Activated naive CD8-positive, alpha-beta T cell treated with anti-CD3 and anti-CD28 coated beads, Interleukin-2, amount 10 ng/mL, durations not matched to agents 7 days and 5 days (primary cell): ENCODE measurements around the gene EBP. TPM values are rescaled to one million over a fixed set of nuclear protein-coding genes. Genes with fewer than 3 reads are reported as not detected.
"Not testable (repeated sequence)": the region's sequence is repeated elsewhere in the genome, so short reads cannot be mapped to it uniquely, and the experiment has no call there.

Source experiments
- ATAC-seq: fragments of 150-1000 bp; cut with Tn5 transposase; one replicate; pipeline ENCODE4 v1.10.0; 2021; ENCODE audit warnings: low read depth, moderate library complexity
- POLR2A ChIA-PET: fragments of 350-600 bp; sonication (Branson Sonifier 250); formaldehyde crosslinking; loops from one replicate; lab custom pipeline; 2021; ENCODE audit warnings: antibody characterized with exemption; lab: Charles Lee
- DNase-seq: peaks from one replicate; pipeline ENCODE4 v3.0.0; 2021
- H3K27ac Mint-ChIP-seq: one replicate; pipeline ENCODE4 v1.8.0; 2022; ENCODE audit warnings: mild to moderate bottlenecking, mixed read lengths
- H3K27me3 Mint-ChIP-seq: one replicate; pipeline ENCODE4 v1.8.0; 2022; ENCODE audit warnings: mild to moderate bottlenecking, moderate library complexity, mixed read lengths
- H3K36me3 Mint-ChIP-seq: one replicate; pipeline ENCODE4 v1.8.0; 2021; ENCODE audit warnings: mild to moderate bottlenecking, mixed read lengths
- H3K4me1 Mint-ChIP-seq: one replicate; pipeline ENCODE4 v1.8.0; 2021; ENCODE audit warnings: mixed read lengths
- H3K4me3 Mint-ChIP-seq: one replicate; pipeline ENCODE4 v1.8.0; 2022; ENCODE audit warnings: mild to moderate bottlenecking, moderate library complexity, mixed read lengths
- H3K9me3 Mint-ChIP-seq: one replicate; pipeline ENCODE4 v1.8.0; 2021; ENCODE audit warnings: mixed read lengths
- total RNA-seq, 2 experiments: library from RNA; stranded (reverse); gene quantifications; one replicate each; pipeline ENCODE4 v1.2.3, GENCODE V29; 2021

Gene EBP
- total RNA-seq, 2 experiments from 2014 or later = 200 to 214 TPM

DNA sequence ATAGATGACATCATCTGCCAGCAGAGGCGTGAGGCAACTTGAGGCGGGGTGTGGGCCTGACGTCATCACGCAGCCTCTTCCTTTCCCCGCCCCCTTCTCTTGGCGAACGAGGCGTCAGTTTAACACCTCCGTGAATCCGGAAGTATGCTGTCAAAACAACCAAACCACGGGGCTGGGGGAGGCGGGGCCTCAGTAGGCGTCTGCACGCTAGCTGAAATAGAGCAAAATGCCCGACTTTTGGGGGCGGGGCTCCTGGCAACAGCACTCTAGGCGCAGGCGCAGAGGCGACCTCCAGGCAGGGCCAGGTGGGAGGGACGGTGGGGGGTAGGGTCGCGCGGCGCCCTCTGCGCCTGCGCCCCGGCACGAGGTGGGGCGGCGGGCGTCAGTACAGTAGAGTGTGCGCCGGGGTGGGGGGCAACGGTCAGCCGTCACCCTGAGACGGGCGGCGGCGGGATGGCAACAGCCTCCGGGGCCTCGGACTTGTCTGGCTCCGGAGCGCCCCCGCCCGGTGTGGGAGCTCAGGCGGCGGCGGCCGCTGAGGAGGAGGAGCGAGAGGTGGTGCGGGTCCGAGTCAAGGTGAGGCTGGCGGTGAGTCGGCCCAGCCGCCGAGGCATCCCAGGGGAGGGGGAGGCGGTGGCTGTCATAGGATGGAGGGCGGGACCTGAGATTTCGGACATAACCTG is 17.9 kb downstream of the EBP start, which contains the start of gene TBC1D25:
Gene TBC1D25, plus strand, starts transcription at position 370 of the 683 bp plus-strand sequence. Its CDS starts 84 bp downstream, at position 454.
- H3K4me3 Mint-ChIP-seq = peak within 1 kb of the TSS; percentile 93
- no peaks in the 10 kb centered on the region for H3K27me3 Mint-ChIP-seq
- peaks cover 17% of the 10 kb centered on the region for H3K4me1 Mint-ChIP-seq
- peak within 1 kb of the TSS; percentile 98 for H3K27ac Mint-ChIP-seq
- DNase-seq = peak; percentile 92
- peak; percentile 82 for ATAC-seq
- H3K36me3 Mint-ChIP-seq = peaks cover 4% of the 10 kb centered on the region
- POLR2A ChIA-PET = interaction anchor here (0.9 to 3.8 kb wide), 10 partner anchors 10 to 358 kb away, joined by 3 to 26 read pairs (median 4); partner anchors contain the start of genes EBP, PQBP1, RBM3 and TIMM17B
- H3K9me3 Mint-ChIP-seq = no peaks in the 10 kb centered on the region

DNA sequence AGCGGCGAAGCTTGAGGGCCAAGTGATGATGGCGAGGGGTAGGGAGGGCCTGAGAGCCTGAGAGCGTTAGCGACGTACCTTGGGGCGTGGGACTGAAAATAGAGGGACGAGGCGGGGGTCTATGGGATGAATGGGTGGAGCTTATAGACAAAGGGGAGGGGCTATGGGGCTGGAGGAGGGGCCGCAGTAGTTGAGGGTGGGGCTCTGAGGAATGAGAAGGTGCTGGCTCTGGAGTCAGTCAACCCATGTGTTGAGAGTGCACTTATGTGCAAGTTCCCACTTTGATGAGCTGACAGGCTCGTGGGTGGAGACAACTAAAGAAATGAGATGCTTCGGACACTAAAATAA is 18.4 kb downstream of the EBP start:
- POLR2A ChIA-PET = interaction anchor here (0.9 to 3.8 kb wide), 10 partner anchors 10 to 357 kb away, joined by 3 to 26 read pairs (median 4); partner anchors contain the start of genes EBP, PQBP1, RBM3 and TIMM17B
- Mint-ChIP-seq H3K9me3 (no peaks in the 10 kb centered on the region), H3K27ac (peak overlapping the region; percentile 98), H3K4me3 (peak overlapping the region; percentile 93), H3K4me1 (peaks cover 16% of the 10 kb centered on the region), H3K27me3 (no peaks in the 10 kb centered on the region), H3K36me3 (peaks cover 5% of the 10 kb centered on the region)
- no peak for DNase-seq
- peak; percentile 47 for ATAC-seq

DNA sequence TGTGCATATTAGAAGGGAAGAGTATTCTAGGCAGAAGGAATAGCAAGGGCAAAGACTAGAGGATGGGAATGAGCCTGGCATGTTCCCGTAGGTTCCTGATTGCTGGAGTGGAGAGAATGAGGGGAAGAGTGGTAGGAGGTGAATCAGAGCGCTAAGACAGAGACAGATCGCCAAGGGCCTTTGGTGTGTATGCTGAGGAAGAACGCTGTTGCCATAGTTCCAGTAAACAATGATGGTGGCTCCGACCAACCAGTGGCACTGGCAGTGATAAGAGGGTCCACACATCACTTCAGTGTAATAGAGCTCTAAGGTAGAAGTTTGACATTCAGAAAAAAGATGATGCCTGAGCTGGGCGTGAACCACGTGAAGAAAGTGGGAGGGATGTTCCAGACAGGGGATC is 18.9 kb downstream of the EBP start:
- Mint-ChIP-seq H3K9me3 (no peaks in the 10 kb centered on the region), H3K27ac (peak overlapping the region; percentile 98), H3K36me3 (peaks cover 7% of the 10 kb centered on the region), H3K27me3 (no peaks in the 10 kb centered on the region), H3K4me3 (peak overlapping the region; percentile 93), H3K4me1 (peaks cover 17% of the 10 kb centered on the region)
- DNase-seq (no peak), ATAC-seq (no peak)
- POLR2A ChIA-PET = interaction anchor here (1.1 to 3.8 kb wide), 6 partner anchors 11 to 351 kb away, joined by 3 to 26 read pairs (median 12); partner anchors contain the start of genes EBP and RBM3

DNA sequence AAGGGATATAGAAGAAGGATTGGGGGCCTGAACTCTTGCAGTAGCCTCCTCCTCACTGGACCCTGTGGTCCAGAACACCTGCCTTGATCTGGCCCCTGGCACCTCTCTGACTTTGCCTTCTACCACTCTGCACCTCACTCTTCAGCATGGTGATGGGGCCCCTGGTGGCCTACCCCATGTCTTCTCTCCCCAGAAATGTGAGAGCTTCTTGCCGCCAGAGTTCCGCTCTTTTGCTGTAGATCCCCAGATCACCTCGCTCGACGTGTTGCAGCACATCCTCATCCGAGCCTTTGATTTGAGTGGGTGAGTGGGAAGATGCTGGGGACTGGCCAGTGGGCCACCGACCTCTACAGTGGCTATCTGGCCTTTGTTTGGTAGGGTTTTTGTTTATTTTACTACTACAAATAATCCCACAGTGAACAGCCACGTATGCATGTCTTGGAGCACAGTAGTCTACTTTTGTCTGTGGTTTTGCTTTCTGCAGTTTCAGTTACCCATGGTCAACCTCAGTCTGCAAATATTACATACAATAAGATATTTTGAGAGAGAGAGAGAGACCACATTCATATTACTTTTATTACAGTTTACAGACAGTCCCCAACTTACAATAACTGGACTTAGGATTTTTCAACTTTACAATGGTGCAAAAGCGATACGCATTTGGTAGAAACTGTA is 19.7 kb downstream of the EBP start:
- H3K27me3 Mint-ChIP-seq = no peaks in the 10 kb centered on the region
- no peaks in the 10 kb centered on the region for H3K9me3 Mint-ChIP-seq
- DNase-seq (no peak), ATAC-seq (no peak)
- peaks cover 7% of the 10 kb centered on the region for H3K36me3 Mint-ChIP-seq
- POLR2A ChIA-PET = interaction anchor here (1.6 to 3.8 kb wide), 2 partner anchors 33 to 70 kb away, joined by 3 to 26 read pairs; partner anchors contain the start of gene RBM3
- peaks cover 18% of the 10 kb centered on the region for H3K4me1 Mint-ChIP-seq
- H3K4me3 Mint-ChIP-seq = peak overlapping the region; percentile 93
- H3K27ac Mint-ChIP-seq = peak overlapping the region; percentile 98

DNA sequence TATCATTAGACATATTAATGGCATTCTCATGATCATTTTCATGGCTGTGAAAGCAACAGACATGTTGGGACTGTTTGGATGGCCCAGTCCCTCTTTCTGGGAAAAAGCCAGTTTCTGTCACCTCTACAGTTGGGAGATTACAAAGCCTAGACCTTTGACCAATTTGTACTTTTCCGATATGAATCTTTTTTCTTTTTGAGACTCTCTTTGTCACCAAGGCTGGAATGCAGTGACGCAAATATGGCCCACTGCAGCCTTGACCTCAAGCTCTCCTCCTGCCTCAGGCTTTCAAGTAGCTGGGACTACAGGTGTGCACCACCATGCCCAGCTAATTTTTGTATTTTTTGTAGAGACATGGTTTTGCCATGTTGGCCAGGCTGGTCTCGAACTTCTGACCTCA is 27.3 kb downstream of the EBP start:
- H3K4me1 Mint-ChIP-seq = peaks cover 2% of the 10 kb centered on the region
- no peaks in the 10 kb centered on the region for H3K27me3 Mint-ChIP-seq
- no peak overlapping the region for H3K27ac Mint-ChIP-seq
- DNase-seq (no peak), ATAC-seq (no peak)
- no peaks in the 10 kb centered on the region for H3K9me3 Mint-ChIP-seq
- POLR2A ChIA-PET = no interaction called here
- H3K36me3 Mint-ChIP-seq = peaks cover 8% of the 10 kb centered on the region
- H3K4me3 Mint-ChIP-seq = no peak overlapping the region

GRCh38 chrX:48555731-48556325 is 34.2 kb downstream of the EBP start:
- peaks cover 10% of the 10 kb centered on the region for H3K36me3 Mint-ChIP-seq
- H3K4me1 Mint-ChIP-seq, ATAC-seq, H3K4me3 Mint-ChIP-seq, POLR2A ChIA-PET, H3K27me3 Mint-ChIP-seq, H3K27ac Mint-ChIP-seq, H3K9me3 Mint-ChIP-seq, DNase-seq: not testable (repeated sequence)

GRCh38 chrX:48558271-48558670 is 36.7 kb downstream of the EBP start:
- Mint-ChIP-seq H3K27ac (no peak overlapping the region), H3K36me3 (peaks cover 10% of the 10 kb centered on the region), H3K4me1 (no peaks in the 10 kb centered on the region), H3K27me3 (no peaks in the 10 kb centered on the region), H3K4me3 (no peak overlapping the region), H3K9me3 (no peaks in the 10 kb centered on the region)
- ATAC-seq = no peak
- POLR2A ChIA-PET = no interaction called here
- no peak for DNase-seq

GRCh38 chrX:48559636-48560035 is 38.0 kb downstream of the EBP start:
- H3K4me1 Mint-ChIP-seq = no peaks in the 10 kb centered on the region
- no peak overlapping the region for H3K4me3 Mint-ChIP-seq
- POLR2A ChIA-PET = no interaction called here
- H3K9me3 Mint-ChIP-seq = no peaks in the 10 kb centered on the region
- no peak overlapping the region for H3K27ac Mint-ChIP-seq
- no peak for DNase-seq
- ATAC-seq = no peak
- peaks cover 12% of the 10 kb centered on the region for H3K36me3 Mint-ChIP-seq
- H3K27me3 Mint-ChIP-seq = no peaks in the 10 kb centered on the region

- Mint-ChIP-seq H3K27me3 (no peaks in the 10 kb centered on the region), H3K4me1 (no peaks in the 10 kb centered on the region), H3K9me3 (no peaks in the 10 kb centered on the region), H3K27ac (no peak overlapping the region), H3K4me3 (no peak overlapping the region), H3K36me3 (peaks cover 9% of the 10 kb centered on the region)
- POLR2A ChIA-PET = no interaction called here
- ATAC-seq = no peak
- DNase-seq = no peak
Observed at GRCh38 chrX:48560056-48560455, 38.4 kb downstream of the EBP start.

GRCh38 chrX:48560681-48561080 is 39.1 kb downstream of the EBP start:
- Mint-ChIP-seq H3K4me3 (no peak overlapping the region), H3K9me3 (no peaks in the 10 kb centered on the region), H3K4me1 (no peaks in the 10 kb centered on the region), H3K27ac (no peak overlapping the region), H3K27me3 (no peaks in the 10 kb centered on the region), H3K36me3 (peaks cover 5% of the 10 kb centered on the region)
- DNase-seq = no peak
- POLR2A ChIA-PET = no interaction called here
- no peak for ATAC-seq

DNA sequence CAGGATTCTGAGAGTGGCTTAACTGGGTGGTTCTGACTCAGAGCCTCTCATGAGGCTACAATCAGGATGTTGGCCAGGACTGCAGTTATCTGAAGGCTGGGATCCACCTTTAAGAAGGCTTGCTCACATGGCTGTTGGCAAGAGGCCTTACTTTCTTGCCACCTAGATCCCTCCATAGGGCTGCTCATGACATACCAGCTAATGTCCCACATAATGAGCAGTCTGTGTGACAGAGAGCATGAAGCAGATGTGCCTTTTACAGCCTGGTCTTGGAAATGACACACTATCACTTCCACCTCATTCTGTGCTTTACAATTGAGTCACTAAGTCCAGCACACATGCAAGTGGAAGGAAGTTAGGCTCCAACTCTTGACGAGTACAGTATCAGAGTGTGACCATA is 48.4 kb downstream of the EBP start:
- H3K4me3 Mint-ChIP-seq = no peak overlapping the region
- peaks cover 5% of the 10 kb centered on the region for H3K4me1 Mint-ChIP-seq
- H3K27me3 Mint-ChIP-seq = no peaks in the 10 kb centered on the region
- H3K27ac Mint-ChIP-seq = peak overlapping the region; percentile 38
- no peak for DNase-seq
- H3K36me3 Mint-ChIP-seq = peaks cover 2% of the 10 kb centered on the region
- ATAC-seq = no peak
- no peaks in the 10 kb centered on the region for H3K9me3 Mint-ChIP-seq
- POLR2A ChIA-PET = no interaction called here

DNA sequence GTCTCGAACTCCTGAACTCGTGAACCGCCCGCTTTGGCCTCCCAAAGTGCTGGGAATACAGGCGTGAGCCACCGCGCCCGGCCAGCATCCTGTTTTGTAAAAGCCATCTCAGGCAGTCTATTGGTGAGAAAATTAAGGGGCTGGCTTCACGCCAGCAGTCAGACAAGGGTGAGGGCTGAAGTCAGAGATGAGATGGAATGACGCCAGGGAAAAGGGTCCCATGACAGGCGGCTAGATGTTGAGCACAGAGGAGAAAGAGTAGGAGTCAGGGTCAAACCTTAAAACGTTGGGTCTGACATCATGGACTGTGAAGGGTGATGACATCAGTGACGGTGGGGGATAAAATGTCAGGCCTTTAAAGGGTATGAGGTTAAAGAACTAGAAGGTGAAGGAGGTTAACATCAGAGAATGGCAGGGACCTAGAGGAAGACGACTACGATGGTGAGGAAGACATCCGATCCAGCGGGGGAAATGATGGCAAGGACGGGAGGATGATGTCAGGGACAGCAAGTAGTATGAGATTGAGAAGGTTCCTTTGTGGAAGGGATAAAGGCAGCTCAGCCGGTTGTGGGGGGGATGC is 52.2 kb downstream of the EBP start:
- no peaks in the 10 kb centered on the region for H3K27me3 Mint-ChIP-seq
- ATAC-seq (peak; percentile 26), DNase-seq (peak; percentile 28)
- peaks cover 7% of the 10 kb centered on the region for H3K4me1 Mint-ChIP-seq
- peak overlapping the region; percentile 99 for H3K4me3 Mint-ChIP-seq
- H3K9me3 Mint-ChIP-seq = no peaks in the 10 kb centered on the region
- POLR2A ChIA-PET = interaction anchor here (0.6 to 2.4 kb wide), 15 partner anchors 8 to 226 kb away, joined by 3 to 26 read pairs (median 4); partner anchors contain the start of genes EBP and TBC1D25
- H3K36me3 Mint-ChIP-seq = peaks cover 17% of the 10 kb centered on the region
- H3K27ac Mint-ChIP-seq = peak overlapping the region; percentile 99
